HUES6 (cell line): ENCODE measurements around the gene STK11.

Experiments
- H3K27ac ChIP-seq: 2 replicates; pipeline ENCODE4 v1.7.0; 2013; ENCODE audit warnings: low read depth, mild to moderate bottlenecking, low read length, inconsistent platforms
- H3K27me3 ChIP-seq: 2 replicates; pipeline ENCODE4 v1.6.1; 2013; ENCODE audit warnings: low read length; ENCODE audit not compliant: control insufficient read depth, insufficient read depth
- H3K36me3 ChIP-seq: 2 replicates; pipeline ENCODE4 v1.6.1; 2013; ENCODE audit warnings: low read length; ENCODE audit not compliant: control insufficient read depth, insufficient read depth
- H3K4me1 ChIP-seq: 2 replicates; pipeline ENCODE4 v1.6.1; 2013; ENCODE audit warnings: low read length; ENCODE audit not compliant: control insufficient read depth, insufficient read depth
- H3K4me3 ChIP-seq: 2 replicates; pipeline ENCODE4 v1.5.1; 2013; ENCODE audit warnings: low read depth, low read length
- H3K9ac ChIP-seq: one replicate; pipeline ENCODE4 v1.6.1; 2013; ENCODE audit warnings: mild to moderate bottlenecking, low read length
- H3K9me3 ChIP-seq: 2 replicates; pipeline ENCODE4 v1.6.1; 2013; ENCODE audit warnings: low read depth, low read length; ENCODE audit not compliant: control insufficient read depth, insufficient read depth

STK11 gene

GRCh38 chr19:1229924-1230782 is 24.6 kb downstream of the STK11 start:
- no peak overlapping the region for H3K4me3 ChIP-seq
- H3K27me3 ChIP-seq, result no peaks in the 10 kb centered on the region
- no peaks in the 10 kb centered on the region for H3K9me3 ChIP-seq
- H3K36me3 ChIP-seq, result peaks cover 60% of the 10 kb centered on the region
- no peak overlapping the region for H3K27ac ChIP-seq
- no peak overlapping the region for H3K9ac ChIP-seq
- no peaks in the 10 kb centered on the region for H3K4me1 ChIP-seq

- Histone ChIP-seq H3K4me1 (no peaks in the 10 kb centered on the region), H3K9ac (no peak overlapping the region), H3K4me3 (no peak overlapping the region), H3K27me3 (no peaks in the 10 kb centered on the region), H3K9me3 (no peaks in the 10 kb centered on the region), H3K27ac (no peak overlapping the region), H3K36me3 (peaks cover 62% of the 10 kb centered on the region)
Observed at GRCh38 chr19:1230783-1231489, 25.4 kb downstream of the STK11 start.

- Histone ChIP-seq H3K27me3 (no peaks in the 10 kb centered on the region), H3K4me3 (no peak overlapping the region), H3K9ac (no peak overlapping the region), H3K4me1 (peaks cover 5% of the 10 kb centered on the region; the same call in 1 of the 2 replicates), H3K36me3 (peaks cover 53% of the 10 kb centered on the region), H3K27ac (no peak overlapping the region), H3K9me3 (no peaks in the 10 kb centered on the region)
Observed at GRCh38 chr19:1231729-1232637, 26.4 kb downstream of the STK11 start.

DNA sequence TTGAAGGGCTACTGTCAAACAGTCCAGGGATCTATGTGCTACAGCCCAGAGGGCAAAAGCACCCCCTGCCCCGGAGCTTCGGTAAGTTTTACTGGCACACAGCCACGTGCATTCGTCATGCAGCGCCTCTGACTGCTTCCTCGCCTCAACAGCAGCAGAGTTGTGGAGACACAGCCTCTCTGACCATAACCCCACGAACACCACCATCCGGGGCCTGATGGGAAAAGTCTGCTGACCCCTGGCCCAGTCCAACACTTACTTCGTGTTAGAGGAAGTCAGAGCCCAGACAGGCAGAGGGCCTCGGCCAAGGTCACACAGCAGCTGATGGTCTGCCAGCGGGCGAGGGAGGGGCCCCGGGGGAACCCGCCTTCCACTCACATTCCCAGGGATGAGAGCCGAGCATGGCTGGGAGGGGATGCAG is 27.1 kb downstream of the STK11 start:
- H3K27ac ChIP-seq, result no peak overlapping the region
- no peaks in the 10 kb centered on the region for H3K27me3 ChIP-seq
- H3K4me1 ChIP-seq, result peaks cover 5% of the 10 kb centered on the region; the same call in 1 of the 2 replicates
- H3K9ac ChIP-seq, result no peak overlapping the region
- no peaks in the 10 kb centered on the region for H3K9me3 ChIP-seq
- peaks cover 49% of the 10 kb centered on the region for H3K36me3 ChIP-seq
- H3K4me3 ChIP-seq, result no peak overlapping the region

DNA sequence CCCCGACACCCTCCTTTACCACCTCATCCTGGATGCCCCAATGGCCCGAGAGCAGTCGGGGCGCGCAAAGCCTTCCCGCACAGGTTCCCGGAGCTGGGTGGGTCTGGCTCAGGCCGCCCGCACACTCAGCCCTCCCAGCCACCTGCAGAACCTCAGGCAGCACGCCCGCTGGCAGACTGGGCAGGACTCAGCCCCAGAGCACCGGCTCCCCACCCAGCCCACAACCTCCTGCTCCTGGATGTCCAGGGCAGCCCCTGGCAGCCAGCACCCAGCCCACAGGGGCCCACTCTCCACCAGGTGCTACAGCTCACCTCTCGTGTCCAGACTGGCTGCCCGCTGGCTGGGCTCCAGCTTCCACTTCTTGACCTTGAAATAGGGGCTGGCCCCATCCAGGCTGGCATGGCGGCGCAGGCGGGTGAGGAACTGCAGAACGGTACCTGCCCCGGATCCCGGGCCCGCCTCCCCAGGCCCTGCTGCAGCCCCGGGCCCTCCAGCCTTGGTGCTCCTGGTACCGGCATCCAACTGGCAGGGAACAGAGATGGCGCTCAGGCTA is 27.6 kb downstream of the STK11 start:
- Histone ChIP-seq H3K4me1 (peaks cover 5% of the 10 kb centered on the region; the same call in 1 of the 2 replicates), H3K27me3 (no peaks in the 10 kb centered on the region), H3K27ac (no peak overlapping the region), H3K36me3 (peaks cover 47% of the 10 kb centered on the region), H3K9me3 (no peaks in the 10 kb centered on the region), H3K4me3 (no peak overlapping the region), H3K9ac (no peak overlapping the region)

- no peaks in the 10 kb centered on the region for H3K27me3 ChIP-seq
- peaks cover 5% of the 10 kb centered on the region; the same call in 1 of the 2 replicates for H3K4me1 ChIP-seq
- peaks cover 46% of the 10 kb centered on the region for H3K36me3 ChIP-seq
- no peak overlapping the region for H3K4me3 ChIP-seq
- no peak overlapping the region for H3K27ac ChIP-seq
- H3K9me3 ChIP-seq, result no peaks in the 10 kb centered on the region
- no peak overlapping the region for H3K9ac ChIP-seq
Observed at GRCh38 chr19:1234051-1234954, 28.7 kb downstream of the STK11 start.

- Histone ChIP-seq H3K27me3 (no peaks in the 10 kb centered on the region), H3K27ac (no peak overlapping the region)
Observed at GRCh38 chr19:1234955-1235380, 29.4 kb downstream of the STK11 start.

GRCh38 chr19:1235625-1236538 is 30.3 kb downstream of the STK11 start:
- Histone ChIP-seq H3K36me3 (peaks cover 42% of the 10 kb centered on the region), H3K27me3 (no peaks in the 10 kb centered on the region), H3K4me1 (peaks cover 12% of the 10 kb centered on the region), H3K4me3 (peak overlapping the region; percentile 59), H3K9me3 (no peaks in the 10 kb centered on the region), H3K9ac (peak overlapping the region; percentile 46), H3K27ac (0 out of 2 replicates have a peak overlapping the region, but pooled peaks have one; percentile 28)

More at GRCh38 chr19:1234955-1235380, 29.4 kb downstream of the STK11 start:
- no peaks in the 10 kb centered on the region for H3K9me3 ChIP-seq
- no peak overlapping the region for H3K9ac ChIP-seq
- no peak overlapping the region for H3K4me3 ChIP-seq
- peaks cover 46% of the 10 kb centered on the region for H3K36me3 ChIP-seq
- peaks cover 11% of the 10 kb centered on the region for H3K4me1 ChIP-seq

- Histone ChIP-seq H3K9me3 (no peaks in the 10 kb centered on the region), H3K4me3 (peak overlapping the region; percentile 83), H3K36me3 (peaks cover 42% of the 10 kb centered on the region), H3K4me1 (peaks cover 12% of the 10 kb centered on the region), H3K9ac (peak overlapping the region; percentile 65), H3K27me3 (no peaks in the 10 kb centered on the region), H3K27ac (0 out of 2 replicates have a peak overlapping the region, but pooled peaks have one; percentile 28)
Observed at GRCh38 chr19:1236576-1236975, 31.0 kb downstream of the STK11 start.
